HG03045 (cell line): ENCODE measurements around the gene OR1J1.

Experiments
- ATAC-seq: cut with Tn5 transposase; IDR thresholded peaks from one replicate; pipeline ENCODE4 v1.9.1; 2021; ENCODE audit warnings: mild to moderate bottlenecking, moderate library complexity; ENCODE audit not compliant: unreplicated experiment

Gene OR1J1

DNA sequence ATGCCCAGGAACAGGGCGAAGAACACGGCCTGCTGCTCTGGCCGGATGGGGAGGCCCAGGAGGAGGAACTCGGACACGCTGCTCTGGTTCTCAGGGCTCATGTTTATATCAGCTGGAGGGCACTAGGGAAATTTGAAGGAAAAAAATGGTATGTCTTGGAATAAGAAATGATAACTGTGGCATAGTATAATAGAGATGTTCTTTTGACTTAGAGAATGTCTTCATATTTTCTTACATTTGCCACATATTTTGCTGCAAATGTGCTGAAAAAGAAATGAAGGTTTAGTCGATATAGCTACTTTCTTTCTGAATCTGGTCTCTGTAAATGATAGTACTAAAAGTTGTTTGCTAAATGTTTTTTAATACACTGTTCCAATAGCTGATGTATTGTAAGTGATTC is at the start of gene OR1J1:
Gene OR1J1 (minus strand): TSS at position 101 of the 400 bp plus-strand sequence. CDS start 0 bp downstream, at position 101.
- ATAC-seq, result no peak

- no peak for ATAC-seq
These were observed 49.5 kb upstream of the OR1J1 start, which contains the start of gene OR1N1 for GRCh38 chr9:122527193-122527592. TSS of gene OR1N1 (minus strand) at chr9:122527293. CDS start at chr9:122527293, 0 bp downstream.

DNA sequence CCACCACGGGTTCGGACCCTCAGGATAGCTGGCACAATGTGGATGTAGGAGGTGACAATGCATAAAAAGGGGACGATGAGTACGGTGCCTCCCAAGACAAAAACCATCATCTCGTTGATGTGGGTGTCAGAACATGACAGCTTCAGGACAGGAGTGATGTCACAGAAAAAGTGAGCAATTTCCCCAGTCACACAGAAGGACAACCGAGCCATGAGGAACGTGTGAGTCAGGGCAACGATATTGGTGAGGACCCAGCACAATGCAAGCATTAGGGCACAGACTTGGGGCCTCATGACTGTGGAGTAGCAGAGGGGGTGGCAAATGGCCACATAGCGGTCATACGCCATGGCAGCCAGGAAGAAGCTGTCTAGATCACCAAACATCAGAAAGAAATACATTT is 48.9 kb upstream of the OR1J1 start:
- no peak for ATAC-seq

DNA sequence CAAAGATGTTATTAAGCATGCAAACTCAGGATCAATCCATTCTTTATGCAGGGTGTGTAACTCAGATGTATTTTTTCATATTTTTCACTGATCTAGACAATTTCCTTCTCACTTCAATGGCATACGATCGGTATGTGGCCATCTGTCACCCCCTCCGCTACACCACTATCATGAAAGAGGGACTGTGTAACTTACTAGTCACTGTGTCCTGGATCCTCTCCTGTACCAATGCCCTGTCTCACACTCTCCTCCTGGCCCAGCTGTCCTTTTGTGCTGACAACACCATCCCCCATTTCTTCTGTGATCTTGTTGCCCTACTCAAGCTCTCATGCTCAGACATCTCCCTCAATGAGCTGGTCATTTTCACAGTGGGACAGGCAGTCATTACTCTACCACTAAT is 41.6 kb upstream of the OR1J1 start:
- ATAC-seq, result no peak

- ATAC-seq, result no peak
These were observed 41.1 kb upstream of the OR1J1 start, which contains the start of gene OR1J4 for GRCh38 chr9:122518841-122519240. TSS of gene OR1J4 (plus strand) at chr9:122519141. CDS start at chr9:122519141, 0 bp downstream.

DNA sequence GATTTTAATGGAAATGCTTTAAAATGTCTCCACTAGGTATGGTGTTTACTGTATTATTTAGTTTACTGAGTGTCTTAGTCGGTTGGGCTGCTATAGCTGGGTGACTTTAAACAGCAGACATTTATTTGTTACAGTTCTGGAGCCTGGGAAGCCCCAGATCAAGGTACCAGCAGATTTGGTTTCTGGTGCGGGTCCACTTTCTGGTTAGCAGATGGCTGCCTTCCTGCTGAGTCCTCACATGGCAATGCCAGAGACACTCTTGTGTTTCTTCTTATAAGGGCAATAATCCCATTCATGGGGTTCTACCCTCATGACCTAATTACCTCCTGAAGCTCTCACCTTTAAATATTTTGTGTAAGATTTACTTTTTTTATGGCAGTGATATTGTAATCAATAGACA is 40.5 kb upstream of the OR1J1 start:
- ATAC-seq, result no peak

DNA sequence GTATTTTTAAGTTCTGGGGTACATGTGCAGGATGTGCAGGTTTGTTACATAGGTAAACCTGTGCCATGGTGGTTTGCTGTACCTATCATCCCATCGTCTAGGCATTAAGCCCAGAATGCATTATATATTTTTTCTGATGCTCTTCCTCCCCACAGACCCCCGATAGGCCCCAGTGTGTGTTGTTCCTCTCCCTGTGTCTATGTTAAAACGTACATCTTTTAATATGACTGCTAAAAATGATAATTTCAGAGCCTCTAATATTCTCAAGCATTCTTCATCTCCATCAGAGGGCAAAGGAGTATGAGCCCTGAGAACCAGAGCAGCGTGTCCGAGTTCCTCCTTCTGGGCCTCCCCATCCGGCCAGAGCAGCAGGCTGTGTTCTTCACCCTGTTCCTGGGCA is 32.8 kb upstream of the OR1J1 start, which contains the start of gene OR1J2:
Gene OR1J2 (plus strand): TSS at position 301 of the 400 bp plus-strand sequence. CDS start 0 bp downstream, at position 301.
- no peak for ATAC-seq

DNA sequence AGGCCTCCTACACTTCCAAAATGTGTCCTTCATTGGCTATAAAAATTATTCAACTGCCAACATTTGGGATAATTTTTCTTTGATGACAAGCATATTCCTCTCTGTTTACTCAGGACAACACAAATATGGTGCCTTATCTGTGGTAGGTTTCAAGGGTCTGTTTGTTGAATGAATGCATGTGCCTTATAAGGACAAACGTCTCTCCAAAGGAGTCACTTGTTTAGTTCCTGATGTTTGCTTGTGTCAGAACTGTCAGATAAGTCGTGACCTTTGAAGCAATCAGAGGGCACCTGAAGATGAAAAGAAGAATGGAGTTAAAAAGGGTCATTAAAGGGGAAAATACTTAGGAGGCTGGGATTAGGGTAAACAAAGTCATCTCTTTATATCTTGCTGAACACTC is 29.2 kb upstream of the OR1J1 start:
- no peak for ATAC-seq

GRCh38 chr9:122498883-122499288 is 21.2 kb upstream of the OR1J1 start:
- ATAC-seq, result no peak

DNA sequence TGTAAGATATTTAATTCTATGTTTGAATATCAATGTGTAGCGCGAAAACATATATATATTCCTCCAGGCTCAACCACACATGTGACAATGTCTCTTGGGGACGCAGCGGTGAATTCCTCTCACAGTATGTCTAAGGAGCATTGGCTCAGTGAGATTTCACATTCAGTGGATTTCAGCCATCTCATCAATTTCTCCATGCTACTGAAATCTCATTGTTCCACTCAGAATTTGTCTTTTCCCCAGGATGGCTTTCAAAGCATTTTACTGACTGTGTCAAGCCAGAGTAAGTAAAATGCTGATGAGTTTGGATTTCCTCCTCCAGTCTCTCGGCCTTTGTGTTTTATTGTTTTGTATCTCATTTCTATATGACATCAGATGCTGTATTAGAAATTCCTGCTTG is 1.3 kb upstream of the OR1J1 start:
- no peak for ATAC-seq

- ATAC-seq, result no peak
These were observed 380 bp downstream of the OR1J1 start for GRCh38 chr9:122477346-122477745.

GRCh38 chr9:122475717-122476116 is 2.0 kb downstream of the OR1J1 start:
- no peak for ATAC-seq

DNA sequence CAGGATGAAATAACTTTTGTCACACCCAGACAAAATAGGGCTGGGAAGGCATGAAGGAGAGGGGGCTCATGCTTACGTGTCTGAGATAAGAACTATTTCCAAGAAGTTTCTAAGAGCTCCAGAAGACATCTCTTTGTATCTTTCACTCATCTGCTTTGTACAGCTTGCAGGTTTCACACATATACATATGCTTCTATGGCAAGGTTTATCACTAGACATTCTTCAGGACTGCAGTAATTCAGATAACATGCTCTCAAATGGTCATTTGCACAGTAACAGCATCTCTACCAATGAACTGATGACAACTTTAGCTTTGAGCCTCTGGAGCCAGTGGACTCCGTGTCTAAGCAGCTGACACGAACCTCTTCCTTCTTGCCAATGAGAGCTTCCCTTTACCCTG is 3.2 kb downstream of the OR1J1 start:
- ATAC-seq, result no peak

DNA sequence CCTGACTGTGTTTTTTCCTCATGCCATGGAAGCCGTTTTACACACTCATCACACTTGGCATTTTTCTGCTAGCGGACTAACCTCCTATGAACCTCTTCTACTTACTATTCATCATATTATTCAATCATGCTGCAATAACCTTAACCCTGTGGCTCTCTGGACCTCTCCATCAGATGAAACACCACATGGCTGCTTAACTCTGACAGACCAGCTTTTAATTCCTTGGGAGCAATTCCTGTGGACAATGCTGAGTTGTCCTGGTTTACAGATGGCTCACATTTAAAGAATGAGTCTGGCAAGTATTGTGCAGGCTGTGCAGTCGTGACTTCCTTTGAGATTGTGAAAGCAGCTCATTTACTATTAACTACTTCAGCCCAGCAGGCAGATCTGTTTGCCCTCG is 9.0 kb downstream of the OR1J1 start:
- no peak for ATAC-seq

DNA sequence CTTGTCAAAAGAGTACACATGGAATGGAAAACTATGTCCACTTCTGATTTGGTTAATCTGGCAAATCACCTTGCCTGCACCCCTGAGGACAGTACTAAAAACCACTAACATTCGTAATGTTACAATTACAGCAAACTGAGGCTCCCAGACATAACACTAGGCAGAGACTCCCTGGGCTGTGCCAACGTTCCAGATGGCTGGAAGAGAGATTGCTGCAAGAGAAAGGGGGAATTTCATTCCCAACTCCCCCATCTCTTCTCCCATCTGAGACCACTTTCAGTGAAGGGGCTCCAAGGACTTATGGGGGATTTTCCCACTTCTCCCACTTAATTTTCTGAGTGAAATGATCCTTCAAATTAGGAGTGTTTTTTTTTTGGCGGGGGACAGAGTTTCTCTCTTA is 11.3 kb downstream of the OR1J1 start:
- ATAC-seq, result no peak

GRCh38 chr9:122464633-122465567 is 12.8 kb downstream of the OR1J1 start:
- ATAC-seq, result no peak

GRCh38 chr9:122463828-122464632 is 13.7 kb downstream of the OR1J1 start:
- ATAC-seq, result no peak

DNA sequence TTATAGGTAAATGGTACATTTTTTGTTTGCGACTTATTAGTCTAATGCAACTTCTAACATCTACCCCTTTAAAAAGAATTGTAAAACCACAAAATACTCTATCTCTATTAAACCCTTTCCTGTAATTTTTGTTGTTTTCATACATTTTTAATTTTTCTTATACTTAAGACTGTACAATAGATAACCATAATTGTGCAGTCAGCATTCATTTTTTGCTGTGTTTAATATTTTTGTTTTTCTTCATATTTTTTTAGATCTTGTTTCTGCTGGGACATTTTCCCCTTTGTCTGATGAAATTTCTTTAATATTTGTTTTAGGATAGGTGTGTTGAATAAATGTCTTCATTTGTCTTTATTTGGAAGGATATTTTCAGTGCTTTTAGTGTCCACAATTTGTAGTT is 19.9 kb downstream of the OR1J1 start:
- ATAC-seq, result no peak

DNA sequence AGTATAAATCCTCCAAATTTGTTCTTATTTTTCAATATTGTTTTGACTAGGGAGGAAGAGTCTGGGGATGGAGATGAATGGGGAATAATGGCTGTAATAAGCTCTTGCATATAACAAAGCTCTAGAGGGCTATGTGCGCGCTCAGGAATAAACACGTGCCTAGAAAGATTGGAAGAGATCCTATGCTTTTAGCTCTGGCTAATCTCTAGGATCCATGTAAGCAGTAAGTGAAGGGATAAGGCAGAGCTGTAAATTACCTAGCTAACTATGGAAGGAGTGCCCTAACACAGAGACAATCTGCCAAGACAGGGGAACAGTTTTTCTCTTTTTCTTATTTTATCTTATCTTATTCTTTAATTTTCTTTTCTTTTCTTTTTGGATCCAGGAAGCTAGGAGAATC is 21.6 kb downstream of the OR1J1 start:
- ATAC-seq, result no peak

DNA sequence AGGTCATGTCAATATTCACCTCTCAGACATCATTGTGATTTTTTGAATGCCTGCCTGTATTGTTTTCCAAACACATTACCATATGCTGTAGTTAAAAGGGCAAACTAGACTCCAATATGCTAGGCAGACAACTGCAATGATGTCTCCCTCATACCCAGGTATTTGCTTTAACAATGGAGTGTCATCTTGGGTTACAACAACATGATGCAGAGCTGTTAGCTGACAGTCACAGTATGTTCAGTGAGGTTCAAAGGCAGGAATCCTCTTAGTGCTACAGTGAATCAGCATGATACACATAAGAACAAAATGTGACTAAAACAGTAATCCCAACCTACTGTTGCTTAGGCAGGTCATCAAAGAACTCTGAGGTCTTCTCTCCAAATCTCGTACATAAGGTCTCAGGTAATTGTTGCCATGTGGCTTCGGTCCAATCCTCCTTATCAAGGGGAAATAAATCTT is 24.0 kb downstream of the OR1J1 start:
- no peak for ATAC-seq

DNA sequence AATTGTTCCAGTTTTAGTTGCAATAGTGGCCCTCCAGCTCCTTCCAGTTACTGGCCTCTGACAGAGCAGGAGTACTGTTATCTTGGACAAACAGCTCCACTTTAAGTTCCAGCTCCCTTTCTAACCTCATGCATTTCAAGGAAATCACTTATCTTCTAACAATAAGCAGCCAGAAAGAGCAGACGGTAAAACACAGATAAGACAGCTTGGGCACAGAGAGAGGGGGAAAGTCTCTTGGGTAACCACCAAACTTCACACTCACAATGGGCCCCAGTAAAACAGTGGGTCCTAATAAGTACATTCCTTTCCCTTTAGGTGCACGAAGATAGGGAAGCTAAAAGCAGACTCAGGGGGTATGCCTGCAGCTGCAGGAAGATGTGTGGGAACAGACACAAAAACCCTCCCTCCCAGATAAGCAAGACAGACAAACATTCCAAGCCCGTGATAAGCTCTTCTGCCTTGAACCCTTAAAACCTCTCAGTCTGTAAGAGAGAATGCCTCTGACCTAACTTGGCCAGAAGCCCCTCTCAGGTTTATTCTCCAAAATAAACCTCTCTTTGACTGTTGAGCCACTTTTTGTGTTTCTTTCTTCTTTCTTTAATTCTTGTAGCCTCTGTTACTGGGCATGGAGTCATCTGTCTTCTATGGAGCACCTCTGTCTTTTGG is 30.8 kb downstream of the OR1J1 start:
- ATAC-seq, result no peak
